CD4-positive, alpha-beta T cell treated with Interleukin-6 for 4 hours (primary cell): Measurements from ENCODE around the gene CRKL.
A peak's percentile ranks its signal among the peaks of the same experiment; 100 is the strongest.

ENCODE experiments used
- DNase-seq: peaks from one replicate; pipeline ENCODE4 v3.0.0-alpha.2; 2020; ENCODE audit warnings: mixed read lengths

The CRKL gene

GRCh38 chr22:20952544-20953341 is 35.5 kb downstream of the CRKL start:
- DNase-seq, result no peak

GRCh38 chr22:20953342-20953608 is 36.1 kb downstream of the CRKL start:
- DNase-seq, result no peak

- DNase-seq, result no peak
Measured at GRCh38 chr22:20953668-20954500, 36.7 kb downstream of the CRKL start.

- DNase-seq, result no peak
Measured at GRCh38 chr22:20955548-20955947, 38.3 kb downstream of the CRKL start.

- DNase-seq, result no peak
Measured at GRCh38 chr22:20956258-20957101, 39.3 kb downstream of the CRKL start.

GRCh38 chr22:20957102-20957682 is 40.0 kb downstream of the CRKL start:
- DNase-seq, result no peak

GRCh38 chr22:20957683-20958431 is 40.6 kb downstream of the CRKL start:
- no peak for DNase-seq

GRCh38 chr22:20959578-20960461 is 42.6 kb downstream of the CRKL start:
- no peak for DNase-seq

- no peak for DNase-seq
Measured at GRCh38 chr22:20960609-20961008, 43.4 kb downstream of the CRKL start.

GRCh38 chr22:20962491-20962945 is 45.3 kb downstream of the CRKL start:
- DNase-seq, result no peak

GRCh38 chr22:20963201-20964052 is 46.2 kb downstream of the CRKL start:
- DNase-seq, result no peak

- DNase-seq, result no peak
Measured at GRCh38 chr22:20964090-20964798, 47.0 kb downstream of the CRKL start.

- no peak for DNase-seq
Measured at GRCh38 chr22:20964799-20965103, 47.5 kb downstream of the CRKL start.

GRCh38 chr22:20965104-20965887 is 48.1 kb downstream of the CRKL start:
- DNase-seq, result peak; percentile 44

GRCh38 chr22:20965888-20966855 is 49.0 kb downstream of the CRKL start:
- no peak for DNase-seq

- DNase-seq, result no peak
Measured at GRCh38 chr22:20966883-20967696, 49.9 kb downstream of the CRKL start, which contains the start of gene AIFM3. TSS of gene AIFM3 (plus strand) at chr22:20967255. CDS start at chr22:20967945, 690 bp downstream.
